NB4 (cell line): ENCODE results near the gene C11orf97.

Experiments used
- MYC ChIP-seq: IDR thresholded peaks from 2 replicates; pipeline ENCODE4 v1.6.1; 2011; ENCODE audit warnings: low read depth, low read length
- POLR2A ChIP-seq: IDR thresholded peaks from 2 replicates; pipeline ENCODE4 v1.6.1; 2011; ENCODE audit warnings: mild to moderate bottlenecking; ENCODE audit not compliant: insufficient read length; ENCODE audit errors: extremely low read depth
- TF ChIP-seq, protein P1 (sequence below): IDR thresholded peaks from one replicate; pipeline ENCODE4 v1.5.1; 2012; ENCODE audit warnings: low read depth, low read length

- TF ChIP-seq POLR2A, result peak; percentile 97
- TF ChIP-seq, protein P1, sequence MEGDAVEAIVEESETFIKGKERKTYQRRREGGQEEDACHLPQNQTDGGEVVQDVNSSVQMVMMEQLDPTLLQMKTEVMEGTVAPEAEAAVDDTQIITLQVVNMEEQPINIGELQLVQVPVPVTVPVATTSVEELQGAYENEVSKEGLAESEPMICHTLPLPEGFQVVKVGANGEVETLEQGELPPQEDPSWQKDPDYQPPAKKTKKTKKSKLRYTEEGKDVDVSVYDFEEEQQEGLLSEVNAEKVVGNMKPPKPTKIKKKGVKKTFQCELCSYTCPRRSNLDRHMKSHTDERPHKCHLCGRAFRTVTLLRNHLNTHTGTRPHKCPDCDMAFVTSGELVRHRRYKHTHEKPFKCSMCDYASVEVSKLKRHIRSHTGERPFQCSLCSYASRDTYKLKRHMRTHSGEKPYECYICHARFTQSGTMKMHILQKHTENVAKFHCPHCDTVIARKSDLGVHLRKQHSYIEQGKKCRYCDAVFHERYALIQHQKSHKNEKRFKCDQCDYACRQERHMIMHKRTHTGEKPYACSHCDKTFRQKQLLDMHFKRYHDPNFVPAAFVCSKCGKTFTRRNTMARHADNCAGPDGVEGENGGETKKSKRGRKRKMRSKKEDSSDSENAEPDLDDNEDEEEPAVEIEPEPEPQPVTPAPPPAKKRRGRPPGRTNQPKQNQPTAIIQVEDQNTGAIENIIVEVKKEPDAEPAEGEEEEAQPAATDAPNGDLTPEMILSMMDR, result no peak
- peak; percentile 100 for TF ChIP-seq MYC
Observed at GRCh38 chr11:94567181-94567670, 55.0 kb downstream of the C11orf97 start, which contains the start of gene PIWIL4.
